KMS-11 (cell line): ENCODE results near the gene JADE3.

Experiments
- H2AFZ ChIP-seq: fragments of 200-600 bp; sonication (generic); 2 replicates; pipeline ENCODE4 v1.6.1; 2016; ENCODE audit warnings: antibody characterized with exemption, mixed run types, low read depth
- H3K27ac ChIP-seq: fragments of 200-600 bp; sonication (generic); 2 replicates; pipeline ENCODE4 v1.6.1; 2016; ENCODE audit warnings: mild to moderate bottlenecking, mixed run types
- H3K27me3 ChIP-seq: fragments of 200-600 bp; sonication (generic); 2 replicates; pipeline ENCODE4 v1.6.1; 2017; ENCODE audit warnings: mild to moderate bottlenecking, low read depth, mixed run types, moderate library complexity; ENCODE audit not compliant: insufficient read depth
- H3K36me3 ChIP-seq: fragments of 200-600 bp; sonication (generic); 2 replicates; pipeline ENCODE4 v1.6.1; 2017; ENCODE audit warnings: mild to moderate bottlenecking, mixed run types; ENCODE audit not compliant: insufficient read depth
- H3K4me1 ChIP-seq: fragments of 200-600 bp; sonication (generic); 2 replicates; pipeline ENCODE4 v1.6.1; 2016; ENCODE audit warnings: mild to moderate bottlenecking, low read depth, mixed run types; ENCODE audit not compliant: poor library complexity, severe bottlenecking
- H3K4me2 ChIP-seq: fragments of 200-600 bp; sonication (generic); 2 replicates; pipeline ENCODE4 v1.7.0; 2016; ENCODE audit warnings: mild to moderate bottlenecking, mixed run types
- H3K4me3 ChIP-seq: fragments of 200-600 bp; sonication (generic); IDR thresholded peaks from 2 replicates; pipeline ENCODE4 v1.6.1; 2017; ENCODE audit warnings: low read depth, low read length, mixed read lengths; ENCODE audit not compliant: insufficient read depth
- H3K79me2 ChIP-seq: fragments of 200-600 bp; sonication (generic); 2 replicates; pipeline ENCODE4 v1.6.1; 2016; ENCODE audit warnings: low read depth, mixed run types; ENCODE audit not compliant: insufficient read depth
- H3K9ac ChIP-seq: fragments of 200-600 bp; sonication (generic); 2 replicates; pipeline ENCODE4 v1.6.1; 2016; ENCODE audit warnings: mild to moderate bottlenecking, mixed run types
- H4K20me1 ChIP-seq: fragments of 200-600 bp; sonication (generic); 2 replicates; pipeline ENCODE4 v1.6.1; 2016; ENCODE audit warnings: mild to moderate bottlenecking, mixed run types; ENCODE audit not compliant: insufficient read depth
- CTCF ChIP-seq: fragments of 200-600 bp; sonication (generic); conservative IDR thresholded peaks from 2 replicates; pipeline ENCODE4 v1.6.1; 2017; ENCODE audit warnings: low read depth, mild to moderate bottlenecking, antibody characterized with exemption, low read length, moderate library complexity, mixed read lengths

JADE3 gene

GRCh38 chrX:46912098-46912602, at the start of gene JADE3:
TSS of gene JADE3 (plus strand) at chrX:46912421. CDS start at chrX:46984895, 72,474 bp downstream.
- TF ChIP-seq CTCF, result no peak
- peak within 1 kb of the TSS; percentile 67 for H2AFZ ChIP-seq
- H3K79me2 ChIP-seq, result no peaks in the 10 kb centered on the region
- H3K4me1 ChIP-seq, result peaks cover 9% of the 10 kb centered on the region
- H3K4me2 ChIP-seq, result peak within 1 kb of the TSS; percentile 92; the same call in 1 of the 2 replicates
- H3K9ac ChIP-seq, result peak within 1 kb of the TSS; percentile 44; the same call in 1 of the 2 replicates
- H4K20me1 ChIP-seq, result no peaks in the 10 kb centered on the region
- H3K27ac ChIP-seq, result no peak within 1 kb of the TSS
- no peaks in the 10 kb centered on the region for H3K36me3 ChIP-seq
- H3K27me3 ChIP-seq, result no peaks in the 10 kb centered on the region
- H3K4me3 ChIP-seq, result no peak within 1 kb of the TSS

GRCh38 chrX:46863072-46863471, 49.1 kb upstream of the JADE3 start:
- no peaks in the 10 kb centered on the region for H3K27me3 ChIP-seq
- H2AFZ ChIP-seq, result no peak overlapping the region
- TF ChIP-seq CTCF, result no peak
- H3K9ac ChIP-seq, result no peak overlapping the region
- no peaks in the 10 kb centered on the region for H3K79me2 ChIP-seq
- no peak overlapping the region for H3K4me2 ChIP-seq
- H3K4me1 ChIP-seq, result no peaks in the 10 kb centered on the region
- no peaks in the 10 kb centered on the region for H3K36me3 ChIP-seq
- H3K4me3 ChIP-seq, result no peak overlapping the region
- no peaks in the 10 kb centered on the region for H4K20me1 ChIP-seq
- H3K27ac ChIP-seq, result no peak overlapping the region

- H3K27ac ChIP-seq, result no peak overlapping the region
- H3K36me3 ChIP-seq, result no peaks in the 10 kb centered on the region
- no peak overlapping the region for H2AFZ ChIP-seq
- H3K4me2 ChIP-seq, result no peak overlapping the region
- no peak overlapping the region for H3K4me3 ChIP-seq
- H3K4me1 ChIP-seq, result no peaks in the 10 kb centered on the region
- TF ChIP-seq CTCF, result no peak
- no peak overlapping the region for H3K9ac ChIP-seq
- H4K20me1 ChIP-seq, result no peaks in the 10 kb centered on the region
- H3K79me2 ChIP-seq, result no peaks in the 10 kb centered on the region
- H3K27me3 ChIP-seq, result no peaks in the 10 kb centered on the region
Measured at GRCh38 chrX:46864606-46865005, 47.6 kb upstream of the JADE3 start.

GRCh38 chrX:46865281-46865680, 46.9 kb upstream of the JADE3 start:
- Histone ChIP-seq H3K36me3 (no peaks in the 10 kb centered on the region), H3K79me2 (no peaks in the 10 kb centered on the region), H3K9ac (no peak overlapping the region), H3K4me1 (no peaks in the 10 kb centered on the region), H3K4me2 (no peak overlapping the region), H2AFZ (no peak overlapping the region), H3K4me3 (no peak overlapping the region), H3K27ac (no peak overlapping the region), H4K20me1 (no peaks in the 10 kb centered on the region), H3K27me3 (no peaks in the 10 kb centered on the region)
- no peak for TF ChIP-seq CTCF
